MM.1S (cell line): Measurements from ENCODE around the gene NELFA.

Source experiments
- CTCF ChIP-seq: fragments of 300-600 bp; sonication (generic); IDR thresholded peaks from 2 replicates; pipeline ENCODE4 v1.5.1; 2016; ENCODE audit warnings: antibody characterized with exemption, low read length, mixed read lengths
- EZH2 ChIP-seq: fragments of 300-600 bp; sonication (generic); optimal IDR thresholded peaks from 2 replicates; pipeline ENCODE3; 2017; ENCODE audit warnings: low read depth, mild to moderate bottlenecking, antibody characterized with exemption, low read length, mixed read lengths
- EZH2phosphoT487 ChIP-seq: fragments of 300-600 bp; sonication (generic); IDR thresholded peaks from 2 replicates; pipeline ENCODE4 v1.6.1; 2018; ENCODE audit warnings: antibody characterized with exemption, low read length

GRCh38 chr4:1938027-1938426, 70.7 kb downstream of the NELFA start:
- no peak for TF ChIP-seq EZH2
- no peak for TF ChIP-seq CTCF
- no peak for TF ChIP-seq EZH2phosphoT487
